Panc1 (cell line): ENCODE results near the gene KRTAP12-2. TPM values are rescaled to one million over a fixed set of nuclear protein-coding genes. Genes with fewer than 3 reads are reported as not detected.

Source experiments
- ATAC-seq: fragments of 200-7000 bp; cut with Tn5 transposase; 2 replicates; pipeline ENCODE4 v1.9.1; 2020; ENCODE audit warnings: mild to moderate bottlenecking, moderate library complexity
- Bru-seq: library from RNA; stranded (reverse); fragments of 400-500 nt; gene quantifications from one replicate; lab custom pipeline; 2021; lab: Mats Ljungman, UMichigan
- BruChase-seq, 2 experiments: library from RNA; stranded (reverse); fragments of 400-500 nt; gene quantifications; one replicate each; lab custom pipeline; 2021; lab: Mats Ljungman, UMichigan
- BruUV-seq: library from RNA; stranded (reverse); fragments of 400-500 nt; replicated peaks from 2 replicates; lab custom pipeline; 2021; lab: Mats Ljungman, UMichigan
- CTCF ChIA-PET: fragments of 300-600 bp; sonication (Branson Sonifier 250); formaldehyde crosslinking; loops from one replicate; lab custom pipeline; 2022; ENCODE audit warnings: antibody characterized with exemption; lab: Charles Lee
- POLR2A ChIA-PET: fragments of 300-600 bp; sonication (Branson Sonifier 250); formaldehyde crosslinking; loops from one replicate; lab custom pipeline; 2022; ENCODE audit warnings: antibody characterized with exemption; lab: Charles Lee
- DNase-seq: peaks from one replicate; pipeline ENCODE4 v3.0.0-alpha.2; 2010; ENCODE audit warnings: low read depth, low spot score
- H3K27ac ChIP-seq: 2 replicates; pipeline ENCODE4 v1.5.1; 2011; ENCODE audit warnings: mild to moderate bottlenecking, low read length, inconsistent platforms
- H3K27me3 ChIP-seq: fragments of 200-500 bp; sonication (Bioruptor generic); 2 replicates; pipeline ENCODE4 v1.6.0; 2014; ENCODE audit warnings: low read length, inconsistent platforms; ENCODE audit not compliant: control insufficient read depth, insufficient read depth
- H3K36me3 ChIP-seq: fragments of 200-500 bp; sonication (Bioruptor generic); 2 replicates; pipeline ENCODE4 v1.5.1; 2014; ENCODE audit warnings: inconsistent platforms, mild to moderate bottlenecking, low read length, moderate library complexity; ENCODE audit not compliant: control insufficient read depth, insufficient read depth
- H3K4me1 ChIP-seq: 2 replicates; pipeline ENCODE4 v1.5.1; 2011; ENCODE audit warnings: inconsistent platforms, mild to moderate bottlenecking, low read length, moderate library complexity; ENCODE audit not compliant: control insufficient read depth, insufficient read depth
- H3K4me3 ChIP-seq, 2 experiments: 2 replicates each; pipeline ENCODE4 v1.5.1; 2011 to 2012; ENCODE audit warnings: low read depth in 2 of 2, low read length in 2 of 2, mild to moderate bottlenecking in 2 of 2, inconsistent platforms in 1 of 2, moderate library complexity in 1 of 2
- H3K9me3 ChIP-seq: fragments of 200-500 bp; sonication (Bioruptor generic); 2 replicates; pipeline ENCODE4 v1.5.1; 2014; ENCODE audit warnings: low read depth, mild to moderate bottlenecking, inconsistent platforms, low read length, moderate library complexity; ENCODE audit not compliant: control insufficient read depth, insufficient read depth
- CTCF ChIP-seq: fragments of 450-650 bp; IDR thresholded peaks from 2 replicates; pipeline ENCODE4 v1.5.1; 2017; ENCODE audit warnings: mild to moderate bottlenecking
- POLR2AphosphoS5 ChIP-seq: IDR thresholded peaks from 2 replicates; pipeline ENCODE4 v1.6.1; 2012; ENCODE audit warnings: mild to moderate bottlenecking, low read depth, low read length, moderate library complexity
- REST ChIP-seq, 2 experiments: IDR thresholded peaks; 2 replicates each; pipeline ENCODE4 v1.6.1; 2011 to 2012; ENCODE audit warnings: low read depth in 2 of 2, control low read depth in 1 of 2, low read length in 1 of 2, mild to moderate bottlenecking in 1 of 2, moderate library complexity in 1 of 2; ENCODE audit not compliant: insufficient read depth in 1 of 2
- SIN3A ChIP-seq: IDR thresholded peaks from 2 replicates; pipeline ENCODE4 v1.6.1; 2012; ENCODE audit warnings: low read depth, mild to moderate bottlenecking, low read length, moderate library complexity, borderline replicate concordance; ENCODE audit not compliant: insufficient read depth
- TCF7L2 ChIP-seq: IDR thresholded peaks from 2 replicates; pipeline ENCODE4 v1.6.1; 2011; ENCODE audit warnings: mild to moderate bottlenecking, low read depth, low read length, inconsistent platforms
- in situ Hi-C: cut with HindIII; loops from 2 replicates; pipeline ENCODE4 v1.10.0; 2016; ENCODE audit warnings: low sequenced_read_pairs, low pct_unique_long_range_greater_than_20kb
- intact Hi-C: fragments of 100-400 bp; cut with micrococcal nuclease; formaldehyde crosslinking; loops from one replicate; pipeline ENCODE4 v1.10.0; 2022; ENCODE audit not compliant: unreplicated experiment
- long read RNA-seq: library from polyadenylated mRNA; unstranded; transcript quantifications from one replicate; pipeline ENCODE4 v2.0.0, GENCODE V29; 2021; ENCODE audit not compliant: unreplicated experiment
- polyA plus RNA-seq: library from polyadenylated mRNA; unstranded; fragments of >200 nt; gene quantifications from one replicate; pipeline ENCODE4 v1.2.1, GENCODE V29; 2012; ENCODE audit warnings: missing spikeins; ENCODE audit not compliant: insufficient read length
- total RNA-seq: library from RNA; stranded (reverse); gene quantifications from one replicate; pipeline ENCODE4 v1.2.1, GENCODE V29; 2021; ENCODE audit not compliant: unreplicated experiment

The KRTAP12-2 gene
- not detected for total RNA-seq
- polyA plus RNA-seq, result not detected
- not detected for Bru-seq, nascent RNA
- not detected for BruChase-seq, experiment 1, labeled RNA remaining after a 2-hour chase
- BruChase-seq, experiment 2, labeled RNA remaining after a 6-hour chase, result not detected
- long read RNA-seq, result 0 reads

DNA sequence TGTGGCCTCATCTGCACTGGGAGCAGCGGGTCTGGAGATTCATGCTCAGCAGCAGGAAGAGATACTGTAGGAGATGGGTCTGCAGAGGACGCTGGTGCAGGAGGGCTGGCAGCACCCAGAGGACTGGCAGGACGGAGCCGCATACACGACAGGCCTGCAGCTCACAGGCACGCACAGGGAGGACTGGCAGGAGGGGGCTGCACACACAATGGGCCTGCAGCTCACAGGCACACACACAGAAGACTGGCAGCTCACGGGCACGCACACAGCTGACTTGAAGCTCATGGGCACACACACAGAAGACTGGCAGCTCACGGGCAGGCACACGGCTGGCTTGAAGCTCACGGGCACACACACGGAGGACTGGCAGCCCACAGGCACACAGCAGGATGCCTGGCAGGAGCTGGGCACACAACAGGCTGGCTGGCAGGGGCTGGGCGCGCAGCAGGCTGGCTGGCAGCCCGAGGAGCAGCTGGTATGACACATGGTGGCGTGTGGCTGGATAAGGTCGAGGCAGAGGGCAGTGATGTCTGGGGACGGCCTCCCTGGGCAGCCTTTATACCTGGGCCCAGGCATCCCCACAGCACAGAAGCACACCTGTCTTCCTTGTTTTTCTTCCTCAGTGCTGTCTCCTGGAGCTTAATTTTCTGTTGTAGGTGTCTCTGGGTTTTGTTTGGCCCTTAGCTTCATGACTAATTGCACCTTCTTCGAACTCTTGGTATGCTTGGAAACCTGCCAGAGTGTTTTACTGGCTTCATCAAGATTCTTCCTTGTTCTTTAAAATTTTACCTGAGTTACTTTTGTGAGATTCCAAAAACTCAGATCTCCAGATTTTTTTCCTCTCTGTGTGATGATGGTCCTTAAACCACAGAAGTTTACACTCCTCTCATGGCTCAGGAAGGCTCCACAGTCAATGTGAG, at the start of gene KRTAP12-2:
TSS of gene KRTAP12-2 (minus strand) at position 527 of the 920 bp plus-strand sequence. CDS start at position 486, 41 bp downstream.
- DNase-seq (no peak), ATAC-seq (no peak)
- Histone ChIP-seq H3K36me3 (no peaks in the 10 kb centered on the region), H3K9me3 (no peaks in the 10 kb centered on the region), H3K4me3 (no peak within 1 kb of the TSS), H3K27me3 (no peaks in the 10 kb centered on the region), H3K4me1 (no peaks in the 10 kb centered on the region), H3K27ac (no peak within 1 kb of the TSS)
- BruUV-seq, result no TSS peak
- CTCF ChIA-PET, result no interaction called here
- no peak for TF ChIP-seq CTCF
- TF ChIP-seq POLR2AphosphoS5, result no peak
- TF ChIP-seq REST (IDR thresholded peaks at IDR 0.05; ENCODE audit: insufficient read depth in 1 of 2, low read depth in 2 of 2, low read length in 1 of 2), result no peak
- TF ChIP-seq SIN3A, result no peak
- no peak for TF ChIP-seq TCF7L2
- intact Hi-C loops (no loop called here), in situ Hi-C loops (no loop called here)
- POLR2A ChIA-PET, result no interaction called here

DNA sequence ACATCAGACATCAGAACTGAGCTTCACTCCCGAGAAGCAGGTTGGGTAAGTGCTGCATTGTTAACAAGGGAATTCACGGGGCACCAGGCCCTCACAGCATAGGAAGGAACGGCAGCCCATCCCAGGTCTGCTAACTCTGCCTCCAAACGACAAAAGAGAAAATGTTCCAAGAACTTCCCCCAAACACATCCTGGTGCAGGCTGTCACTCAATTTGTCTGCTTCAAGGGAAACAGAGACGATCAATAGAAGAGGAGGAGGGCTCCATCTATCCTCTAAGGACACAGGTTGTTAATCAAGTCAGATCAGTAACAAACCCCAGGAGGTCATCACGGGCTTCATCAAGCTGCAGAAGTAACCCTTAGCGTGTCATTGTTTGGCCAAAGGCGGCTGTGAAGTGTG, 48.2 kb upstream of the KRTAP12-2 start:
- BruUV-seq, result no TSS peak
- Histone ChIP-seq H3K4me3 (no peak overlapping the region), H3K4me1 (no peaks in the 10 kb centered on the region; the same call in 1 of the 2 replicates), H3K27me3 (no peaks in the 10 kb centered on the region), H3K27ac (no peak overlapping the region), H3K36me3 (no peaks in the 10 kb centered on the region), H3K9me3 (no peaks in the 10 kb centered on the region)
- TF ChIP-seq REST (IDR thresholded peaks at IDR 0.05; ENCODE audit: insufficient read depth in 1 of 2, low read depth in 2 of 2, low read length in 1 of 2) (no peak), TCF7L2 (no peak)
- CTCF ChIA-PET, result no interaction called here
- ATAC-seq (no peak), DNase-seq (no peak)
- POLR2A ChIA-PET, result no interaction called here
- intact Hi-C loops, result no loop called here
- in situ Hi-C loops, result no loop called here
